ENCODE results near the gene FOXN3. TPM values are rescaled to one million over a fixed set of nuclear protein-coding genes. Genes with fewer than 3 reads are reported as not detected.
"Not testable (repeated sequence)": the region's sequence is repeated elsewhere in the genome, so short reads cannot be mapped to it uniquely, and the experiment has no call there.

The FOXN3 gene
- total and polyA plus RNA-seq, 10 donors: 9.2 to 121 (median 98.3) TPM

GRCh38 chr14:89298056-89298834 is 118.8 kb downstream of the FOXN3 start:
- WGBS, 5 donors: 92 to 94% (median 93%) methylated on average over 7 of the region's 7 CpGs
- Histone ChIP-seq H3K4me1 (peaks cover 12 to 42% (median 21%) of the 10 kb centered on the region in 6 donors), H3K9me3 (no peaks in the 10 kb centered on the region), H3K4me3 (no peak overlapping the region), H3K27me3 (replicated peaks in 1 of 7) (no peaks in the 10 kb centered on the region), H3K27ac (no peak overlapping the region), H3K36me3 (peaks cover 0 to 10% (median 0%) of the 10 kb centered on the region in 6 donors)
- no peak for DNase-seq
- TF ChIP-seq POLR2A (IDR thresholded peaks at IDR 0.05) (no peak), CTCF (IDR thresholded peaks at IDR 0.05 in 8 of 11, conservative IDR thresholded peaks at IDR 0.05 in 3 of 11) (no peak), POLR2AphosphoS5 (IDR thresholded peaks at IDR 0.05) (no peak)
- intact Hi-C loops (cut with DNase I; ENCODE audit: low total_unique reads): no loop called here

DNA sequence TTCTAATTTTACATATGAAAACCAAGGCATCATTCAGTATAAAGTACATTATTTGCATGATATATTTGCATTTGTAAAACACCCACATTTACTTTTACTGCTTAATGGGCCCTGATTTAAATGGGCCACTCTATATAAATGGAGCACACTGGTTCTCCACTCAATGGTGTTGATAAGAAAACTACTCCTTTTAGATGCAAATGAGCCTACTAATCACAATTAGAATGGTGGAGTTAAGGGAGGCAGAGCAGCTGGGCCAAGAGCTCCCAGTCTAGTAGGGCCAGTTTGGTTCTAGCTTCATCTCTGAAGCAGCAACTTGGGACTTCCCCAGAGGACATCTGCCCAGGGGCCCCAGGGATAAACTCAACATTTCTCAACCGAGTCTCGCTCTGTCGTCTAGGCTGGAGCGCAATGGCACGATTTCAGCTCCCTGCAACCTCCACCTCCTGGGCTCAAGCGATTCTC is 120.7 kb downstream of the FOXN3 start:
- Histone ChIP-seq H3K4me3 (no peak overlapping the region), H3K27me3 (replicated peaks in 1 of 7) (no peaks in the 10 kb centered on the region), H3K27ac (no peak overlapping the region), H3K4me1 (peaks cover 0 to 37% (median 6%) of the 10 kb centered on the region in 6 donors), H3K36me3 (peaks cover 0 to 12% (median 0%) of the 10 kb centered on the region in 6 donors), H3K9me3 (no peaks in the 10 kb centered on the region)
- no peak for TF ChIP-seq POLR2A (IDR thresholded peaks at IDR 0.05)
- no peak for TF ChIP-seq POLR2AphosphoS5 (IDR thresholded peaks at IDR 0.05)
- no peak for TF ChIP-seq CTCF (IDR thresholded peaks at IDR 0.05 in 8 of 11, conservative IDR thresholded peaks at IDR 0.05 in 3 of 11)
- WGBS, 5 donors: 74 to 88% (median 76%) methylated on average over 6 of the region's 6 CpGs
- no peak for DNase-seq
- intact Hi-C loops (cut with DNase I; ENCODE audit: low total_unique reads): no loop called here

GRCh38 chr14:89294872-89295271 is 122.2 kb downstream of the FOXN3 start:
- no peak for TF ChIP-seq CTCF (IDR thresholded peaks at IDR 0.05 in 8 of 11, conservative IDR thresholded peaks at IDR 0.05 in 3 of 11)
- TF ChIP-seq POLR2AphosphoS5 (IDR thresholded peaks at IDR 0.05): no peak
- no peak for TF ChIP-seq POLR2A (IDR thresholded peaks at IDR 0.05)
- intact Hi-C loops (cut with DNase I; ENCODE audit: low total_unique reads): no loop called here
- Histone ChIP-seq H3K9me3 (no peaks in the 10 kb centered on the region), H3K27me3 (replicated peaks in 1 of 7) (no peaks in the 10 kb centered on the region), H3K27ac (no peak overlapping the region), H3K36me3 (peaks cover 0 to 20% (median 0%) of the 10 kb centered on the region in 6 donors), H3K4me3 (no peak overlapping the region), H3K4me1 (peaks cover 0 to 37% (median 8%) of the 10 kb centered on the region in 6 donors)
- DNase-seq: no peak
- WGBS, 5 donors: 86 to 97% (median 93%) methylated on average over 6 of the region's 6 CpGs

GRCh38 chr14:89294469-89294868 is 122.6 kb downstream of the FOXN3 start:
- H3K27me3 ChIP-seq (replicated peaks in 1 of 7); H3K4me3 ChIP-seq; H3K27ac ChIP-seq; DNase-seq; intact Hi-C loops (cut with DNase I; ENCODE audit: low total_unique reads); H3K9me3 ChIP-seq: not testable (repeated sequence)
- H3K36me3 ChIP-seq: peaks cover 0 to 22% (median 0%) of the 10 kb centered on the region in 6 donors
- WGBS, 5 donors: 90 to 97% (median 95%) methylated on average over 4 of the region's 4 CpGs
- H3K4me1 ChIP-seq: peaks cover 0 to 37% (median 8%) of the 10 kb centered on the region in 6 donors
